GM12878 (cell line): ENCODE data around the gene EIF3B. TPM values are rescaled to one million over a fixed set of nuclear protein-coding genes. Genes with fewer than 3 reads are reported as not detected.
A peak's percentile ranks its signal among the peaks of the same experiment; 100 is the strongest.
"Not testable (repeated sequence)": the region's sequence is repeated elsewhere in the genome, so short reads cannot be mapped to it uniquely, and the experiment has no call there.

ENCODE experiments used
- ATAC-seq: fragments of 200-7000 bp; cut with Tn5 transposase; 3 replicates; pipeline ENCODE4 v1.9.1; 2020; ENCODE audit warnings: mild to moderate bottlenecking, moderate library complexity
- BruUV-seq: library from RNA; stranded (reverse); fragments of 400-500 nt; replicated peaks from 2 replicates; lab custom pipeline; 2021; lab: Mats Ljungman, UMichigan
- CTCF ChIA-PET: fragments of 300-600 bp; sonication (Branson Sonifier 250); formaldehyde crosslinking; extraction: SDS; loops from one replicate; lab custom pipeline; 2021; ENCODE audit warnings: inconsistent platforms; lab: Yijun Ruan, JAX
- POLR2A ChIA-PET: fragments of 350-600 bp; formaldehyde crosslinking; extraction: SDS; loops from one replicate; lab custom pipeline; 2021; ENCODE audit warnings: inconsistent platforms; lab: Charles Lee
- RAD21 ChIA-PET: fragments of 300-600 bp; sonication (Branson Sonifier 250); formaldehyde crosslinking; loops from one replicate; lab custom pipeline; 2023; ENCODE audit warnings: antibody characterized with exemption; ENCODE audit not compliant: unreplicated experiment; lab: Charles Lee
- SMC1A ChIA-PET: fragments of 300-600 bp; sonication (Branson Sonifier 250); formaldehyde crosslinking; loops from one replicate; lab custom pipeline; 2023; ENCODE audit not compliant: unreplicated experiment, uncharacterized antibody; lab: Charles Lee
- DNase-seq: peaks from one replicate; pipeline ENCODE4 v3.0.0-alpha.2; 2011; ENCODE audit warnings: low read depth, low spot score
- FAIRE-seq: peaks from 3 replicates; lab custom pipeline; 2011; peaks lifted over from hg19 to GRCh38; lab: Jason Lieb, UNC
- H2AFZ ChIP-seq: 2 replicates; pipeline ENCODE4 v1.6.0; 2011; ENCODE audit warnings: low read depth, low read length, control low read depth; ENCODE audit not compliant: control insufficient read depth
- H3K27ac ChIP-seq: 2 replicates; pipeline ENCODE4 v1.5.1; 2011; ENCODE audit warnings: control low read depth; ENCODE audit not compliant: control insufficient read depth, insufficient read depth
- H3K27me3 ChIP-seq, 2 experiments: replicated peaks in 1 of 2; 2 replicates each; pipeline versions ENCODE4 v1.6.0 to v1.6.1; 2011; ENCODE audit warnings: low read length in 1 of 2; ENCODE audit not compliant: control insufficient read depth in 2 of 2, insufficient read depth in 2 of 2
- H3K36me3 ChIP-seq, 2 experiments: 2 replicates each; pipeline ENCODE4 v1.5.1; 2011; ENCODE audit warnings: low read length in 1 of 2; ENCODE audit not compliant: control insufficient read depth in 2 of 2, insufficient read depth in 2 of 2
- H3K4me1 ChIP-seq: 2 replicates; pipeline ENCODE4 v1.6.1; 2011; ENCODE audit warnings: mild to moderate bottlenecking, low read length, moderate library complexity, mixed read lengths; ENCODE audit not compliant: control insufficient read depth, insufficient read depth
- H3K4me2 ChIP-seq: 2 replicates; pipeline ENCODE4 v1.6.0; 2011; ENCODE audit warnings: control low read depth; ENCODE audit not compliant: control insufficient read depth, insufficient read depth
- H3K4me3 ChIP-seq: fragments of 200-600 bp; sonication (generic); 2 replicates; pipeline ENCODE4 v1.5.1; 2016
- H3K79me2 ChIP-seq: 2 replicates; pipeline ENCODE4 v1.6.0; 2011; ENCODE audit warnings: low read length; ENCODE audit not compliant: control insufficient read depth, insufficient read depth
- H3K9ac ChIP-seq: 2 replicates; pipeline ENCODE4 v1.8.0; 2011; ENCODE audit warnings: low read length, control low read depth, mixed read lengths; ENCODE audit not compliant: control insufficient read depth, insufficient read depth
- H3K9me3 ChIP-seq: replicated peaks from 3 replicates; pipeline ENCODE4 v1.5.1; 2011; ENCODE audit warnings: mild to moderate bottlenecking, low read length; ENCODE audit not compliant: control insufficient read depth, insufficient read depth
- H4K20me1 ChIP-seq: 2 replicates; pipeline ENCODE4 v1.6.0; 2011; ENCODE audit not compliant: control insufficient read depth, insufficient read depth
- POLR2A ChIP-seq: IDR thresholded peaks from 2 replicates; pipeline ENCODE4 v1.6.1; 2011; ENCODE audit warnings: low read depth, mild to moderate bottlenecking, low read length
- POLR2AphosphoS5 ChIP-seq: IDR thresholded peaks from 2 replicates; pipeline ENCODE4 v1.6.1; 2011; ENCODE audit warnings: mild to moderate bottlenecking, low read length, inconsistent platforms
- WGBS: methylation state at CpG from one replicate; pipeline ENCODE4 v1.1.6; 2016; ENCODE audit warnings: low lambda C conversion rate; ENCODE audit not compliant: insufficient replicate concordance, insufficient coverage; ENCODE audit errors: missing lambda C conversion rate; 5-methylcytosine and 5-hydroxymethylcytosine counted together
- in situ Hi-C: fragments of 300-500 bp; cut with MboI; formaldehyde crosslinking; loops from 9 replicates; pipeline ENCODE4 v1.14.3; 2018; ENCODE audit warnings: mixed read lengths
- intact Hi-C: fragments of 100-400 bp; cut with micrococcal nuclease; formaldehyde crosslinking; loops from one replicate; pipeline ENCODE4 v1.14.2; 2022; ENCODE audit not compliant: unreplicated experiment
- polyA plus RNA-seq, 11 experiments: library from polyadenylated mRNA; depleted of rRNA in 4 of 11; unstranded in 6 of 11; stranded (reverse) in 5 of 11; fragments of >200 nt; fragmentation: Nextera tagmentation in 4 of 11; fragmentation: Illumina TruSeq in 1 of 11; extraction: Ambion mirVana in 4 of 11; extraction: Trizol in 1 of 11; gene quantifications; 1 replicate in 1 of 11; 2 replicates in 10 of 11; pipeline versions ENCODE4 v1.2.1 to v1.2.3, GENCODE V29; 2011 to 2016; ENCODE audit warnings: inconsistent platforms in 2 of 11, missing spikeins in 2 of 11, low read depth in 1 of 11
- total RNA-seq, 4 experiments: library from RNA; depleted of rRNA in 3 of 4; stranded (reverse); fragments of >200 nt in 3 of 4; fragmentation: Illumina TruSeq in 1 of 4; extraction: Trizol in 1 of 4; gene quantifications; 2 replicates each; pipeline versions ENCODE4 v1.2.1 to v1.2.3, GENCODE V29; 2013 to 2021
- TF ChIP-seq, protein P1 (sequence below): IDR thresholded peaks from 2 replicates; pipeline ENCODE4 v1.6.1; 2011; ENCODE audit warnings: borderline replicate concordance, low read depth, mild to moderate bottlenecking, moderate library complexity, low read length; ENCODE audit not compliant: insufficient read depth, poor library complexity, severe bottlenecking

Gene EIF3B
- total and polyA plus RNA-seq, 10 of the 15 experiments (the other 5 are each of a cell fraction or from before 2014, with no cell fraction given), result 17.6 to 275 (median 153) TPM

DNA sequence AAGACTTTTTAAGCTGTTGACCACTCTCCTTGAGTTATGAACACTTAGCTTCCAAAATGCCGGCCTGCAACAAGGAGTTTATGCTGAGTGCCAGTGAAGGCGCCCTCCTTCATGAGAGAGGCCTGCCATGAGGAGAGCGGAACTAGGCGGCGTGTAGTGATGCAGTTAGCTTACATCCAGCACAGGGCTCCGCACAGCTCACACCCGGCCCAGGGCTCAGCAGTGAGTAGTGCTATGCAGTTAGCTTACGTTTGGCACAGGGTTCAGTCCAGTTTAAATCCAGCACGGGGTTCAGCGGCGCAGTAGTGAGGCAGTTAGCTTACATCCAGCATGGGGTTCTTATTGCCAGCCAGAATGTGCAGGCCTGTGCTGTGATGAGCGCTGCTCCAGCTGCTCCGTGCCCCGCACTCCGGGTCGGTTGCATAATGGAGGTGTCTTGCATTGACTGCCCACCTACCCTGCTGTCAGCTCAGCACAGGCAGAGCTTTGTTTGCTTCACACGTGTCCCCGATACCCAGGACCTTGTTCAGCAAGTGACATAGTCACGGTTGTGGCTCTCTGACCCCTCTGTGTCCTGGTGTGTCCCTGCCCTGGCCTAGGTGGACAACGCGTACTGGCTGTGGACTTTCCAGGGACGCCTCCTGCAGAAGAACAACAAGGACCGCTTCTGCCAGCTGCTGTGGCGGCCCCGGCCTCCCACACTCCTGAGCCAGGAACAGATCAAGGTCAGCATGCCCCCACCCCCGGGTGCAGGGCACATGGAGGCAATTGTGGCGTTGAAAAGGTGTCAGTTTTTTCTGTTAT lies 21.9 kb downstream of the EIF3B start:
- FAIRE-seq, result no peak
- H3K79me2 ChIP-seq, result no peaks in the 10 kb centered on the region
- no peaks in the 10 kb centered on the region for H3K4me1 ChIP-seq
- TF ChIP-seq, protein P1, sequence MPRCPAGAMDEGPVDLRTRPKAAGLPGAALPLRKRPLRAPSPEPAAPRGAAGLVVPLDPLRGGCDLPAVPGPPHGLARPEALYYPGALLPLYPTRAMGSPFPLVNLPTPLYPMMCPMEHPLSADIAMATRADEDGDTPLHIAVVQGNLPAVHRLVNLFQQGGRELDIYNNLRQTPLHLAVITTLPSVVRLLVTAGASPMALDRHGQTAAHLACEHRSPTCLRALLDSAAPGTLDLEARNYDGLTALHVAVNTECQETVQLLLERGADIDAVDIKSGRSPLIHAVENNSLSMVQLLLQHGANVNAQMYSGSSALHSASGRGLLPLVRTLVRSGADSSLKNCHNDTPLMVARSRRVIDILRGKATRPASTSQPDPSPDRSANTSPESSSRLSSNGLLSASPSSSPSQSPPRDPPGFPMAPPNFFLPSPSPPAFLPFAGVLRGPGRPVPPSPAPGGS, result no peak
- TF ChIP-seq POLR2AphosphoS5 (peak; percentile 72), POLR2A (peak; percentile 64)
- TF ChIP-seq, all 136 proteins: peak for 2
- H4K20me1 ChIP-seq, result peaks cover 2% of the 10 kb centered on the region
- ChIA-PET POLR2A (no interaction called here), SMC1A (interaction anchor here (1.2 to 1.5 kb wide), 2 partner anchors 12 to 276 kb away, joined by 3 to 5 read pairs; no protein-coding TSS in a partner anchor), RAD21 (interaction anchor here (0.8 to 1.0 kb wide), 2 partner anchors 32 to 92 kb away, joined by 3 to 5 read pairs; no protein-coding TSS in a partner anchor), CTCF (interaction anchor here (0.8 kb wide), 1 partner anchor 13 kb away, joined by 3 read pairs; no protein-coding TSS in a partner anchor)
- H3K36me3 ChIP-seq, result peaks cover 52 to 70% of the 10 kb centered on the region in 2 experiments
- H3K4me2 ChIP-seq, result no peak overlapping the region
- no peaks in the 10 kb centered on the region for H3K27me3 ChIP-seq
- no peak overlapping the region for H2AFZ ChIP-seq
- ATAC-seq, result no peak
- no peak for DNase-seq
- H3K9ac ChIP-seq, result no peak overlapping the region
- no TSS peak for BruUV-seq
- H3K27ac ChIP-seq, result no peak overlapping the region
- H3K4me3 ChIP-seq, result no peak overlapping the region
- intact Hi-C loops (no loop called here), in situ Hi-C loops (no loop called here)
- no peaks in the 10 kb centered on the region for H3K9me3 ChIP-seq
- 98% methylated on average over 27 of the region's 27 CpGs for WGBS

DNA sequence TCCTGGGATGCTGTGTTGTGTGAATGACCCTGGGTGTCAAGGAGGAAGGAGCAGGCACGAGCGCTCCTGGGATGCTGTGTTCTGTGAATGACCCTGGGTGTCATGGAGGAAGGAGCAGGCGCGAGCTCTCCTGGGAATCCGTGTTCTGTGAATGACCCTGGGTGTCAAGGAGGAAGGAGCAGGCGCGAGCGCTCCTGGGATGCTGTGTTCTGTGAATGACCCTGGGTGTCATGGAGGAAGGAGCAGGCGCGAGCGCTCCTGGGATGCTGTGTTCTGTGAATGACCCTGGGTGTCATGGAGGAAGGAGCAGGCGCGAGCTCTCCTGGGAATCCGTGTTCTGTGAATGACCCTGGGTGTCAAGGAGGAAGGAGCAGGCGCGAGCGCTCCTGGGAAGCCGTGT lies 22.9 kb downstream of the EIF3B start:
- BruUV-seq, H3K79me2 ChIP-seq, H3K9ac ChIP-seq, H3K4me1 ChIP-seq, H3K27ac ChIP-seq, intact Hi-C loops, H2AFZ ChIP-seq, POLR2A ChIA-PET, in situ Hi-C loops, DNase-seq, H3K4me3 ChIP-seq, H3K9me3 ChIP-seq, RAD21 ChIA-PET, H3K27me3 ChIP-seq, H3K4me2 ChIP-seq, H4K20me1 ChIP-seq, CTCF ChIA-PET, FAIRE-seq, ATAC-seq, SMC1A ChIA-PET: not testable (repeated sequence)
- H3K36me3 ChIP-seq, result peaks cover 51 to 70% of the 10 kb centered on the region in 2 experiments
- no CpG with 5 or more reads among the region's 18 CpGs for WGBS

DNA sequence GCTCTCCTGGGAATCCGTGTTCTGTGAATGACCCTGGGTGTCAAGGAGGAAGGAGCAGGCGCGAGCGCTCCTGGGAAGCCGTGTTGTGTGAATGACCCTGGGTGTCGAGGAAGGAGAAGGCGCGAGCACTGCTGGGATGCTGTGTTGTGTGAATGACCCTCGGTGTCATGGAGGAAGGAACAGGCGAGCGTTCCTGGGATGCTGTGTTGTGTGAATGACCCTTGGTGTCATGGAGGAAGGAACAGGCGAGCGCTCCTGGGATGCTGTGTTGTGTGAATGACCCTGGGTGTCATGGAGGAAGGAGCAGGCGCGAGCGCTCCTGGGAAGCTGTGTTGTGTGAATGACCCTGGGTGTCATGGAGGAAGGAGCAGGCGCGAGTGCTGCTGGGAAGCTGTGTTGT lies 23.5 kb downstream of the EIF3B start:
- H3K27ac ChIP-seq, in situ Hi-C loops, H3K9ac ChIP-seq, BruUV-seq, H3K4me2 ChIP-seq, POLR2A ChIA-PET, SMC1A ChIA-PET, RAD21 ChIA-PET, H3K79me2 ChIP-seq, H3K4me3 ChIP-seq, H2AFZ ChIP-seq, H3K27me3 ChIP-seq, H4K20me1 ChIP-seq, FAIRE-seq, H3K9me3 ChIP-seq, DNase-seq, H3K4me1 ChIP-seq, intact Hi-C loops, ATAC-seq: not testable (repeated sequence)
- 100% methylated on average over 8 of the region's 18 CpGs for WGBS
- CTCF ChIA-PET, result interaction anchor here (0.6 kb wide), 1 partner anchor 91 kb away, joined by 3 read pairs; no protein-coding TSS in a partner anchor
- peaks cover 46 to 66% of the 10 kb centered on the region in 2 experiments for H3K36me3 ChIP-seq
